ENCODE results near the gene TMEM252. TPM values are rescaled to one million over a fixed set of nuclear protein-coding genes. Genes with fewer than 3 reads are reported as not detected.

The TMEM252 gene, protein sequence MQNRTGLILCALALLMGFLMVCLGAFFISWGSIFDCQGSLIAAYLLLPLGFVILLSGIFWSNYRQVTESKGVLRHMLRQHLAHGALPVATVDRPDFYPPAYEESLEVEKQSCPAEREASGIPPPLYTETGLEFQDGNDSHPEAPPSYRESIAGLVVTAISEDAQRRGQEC
- polyA plus RNA-seq (2013, experiment 1 of 2), result not detected
- not detected for polyA plus RNA-seq (2013, experiment 2 of 2)

GRCh38 chr9:68540712-68541535 is at the start of gene TMEM252:
TSS of gene TMEM252 (minus strand) at chr9:68540883. CDS start at chr9:68540814, 69 bp downstream.
- H3K27me3 ChIP-seq (ENCODE audit: insufficient read depth, low read length, poor library complexity), result no peaks in the 10 kb centered on the region
- no CpG with 5 or more reads among the region's 8 CpGs for WGBS (ENCODE audit: extremely low coverage, insufficient coverage, low lambda C conversion rate)
- DNase-seq, result no peak

GRCh38 chr9:68585034-68585761 is 44.5 kb upstream of the TMEM252 start:
- DNase-seq, result peak; percentile 43
- no peak overlapping the region for H3K9ac ChIP-seq (ENCODE audit: low read length)
- H2AK5ac ChIP-seq (ENCODE audit: low read length), result no peak overlapping the region
- no peak overlapping the region for H4K5ac ChIP-seq (ENCODE audit: low read length)
- H3K27me3 ChIP-seq (ENCODE audit: insufficient read depth, low read length, poor library complexity), result no peaks in the 10 kb centered on the region
- no peak overlapping the region for H2BK15ac ChIP-seq (replicated peaks; ENCODE audit: low read depth)
- H3K36me3 ChIP-seq (ENCODE audit: control insufficient read depth, insufficient read depth, low read length), result no peaks in the 10 kb centered on the region
- no peak overlapping the region for H3K4me3 ChIP-seq (ENCODE audit: low read length)
- H3K18ac ChIP-seq (ENCODE audit: low read length), result no peak overlapping the region
- no peak overlapping the region for H2BK5ac ChIP-seq (ENCODE audit: low read length)
- H3K4me1 ChIP-seq (ENCODE audit: control insufficient read depth, low read depth, low read length), result no peaks in the 10 kb centered on the region
- no peak overlapping the region for H4K8ac ChIP-seq (ENCODE audit: low read depth, low read length)
- WGBS (ENCODE audit: extremely low coverage, insufficient coverage, low lambda C conversion rate), result no CpG with 5 or more reads among the region's 19 CpGs
- H3K79me2 ChIP-seq (ENCODE audit: control insufficient read depth, insufficient read depth, low read length), result no peaks in the 10 kb centered on the region
- H3K23ac ChIP-seq (ENCODE audit: low read length), result no peak overlapping the region
- no peak overlapping the region for H3K56ac ChIP-seq (ENCODE audit: low read length)
- H2BK120ac ChIP-seq (ENCODE audit: low read depth, low read length), result no peak overlapping the region
- H3K27ac ChIP-seq (ENCODE audit: low read depth, low read length), result no peak overlapping the region
- H3K4ac ChIP-seq (ENCODE audit: low read depth, low read length), result no peak overlapping the region
- H3K79me1 ChIP-seq (ENCODE audit: low read length), result no peaks in the 10 kb centered on the region
- H3K4me2 ChIP-seq (ENCODE audit: low read length), result no peak overlapping the region

More at GRCh38 chr9:68540712-68541535, at the start of gene TMEM252:
- Histone ChIP-seq H4K8ac (ENCODE audit: low read depth, low read length) (no peak within 1 kb of the TSS), H3K9ac (ENCODE audit: low read length) (no peak within 1 kb of the TSS), H3K4me3 (ENCODE audit: low read length) (no peak within 1 kb of the TSS), H2BK5ac (ENCODE audit: low read length) (no peak within 1 kb of the TSS), H4K5ac (ENCODE audit: low read length) (no peak within 1 kb of the TSS), H3K79me2 (ENCODE audit: control insufficient read depth, insufficient read depth, low read length) (no peaks in the 10 kb centered on the region), H3K4me1 (ENCODE audit: control insufficient read depth, low read depth, low read length) (no peaks in the 10 kb centered on the region), H3K23ac (ENCODE audit: low read length) (no peak within 1 kb of the TSS), H3K18ac (ENCODE audit: low read length) (no peak within 1 kb of the TSS), H3K56ac (ENCODE audit: low read length) (no peak within 1 kb of the TSS), H2AK5ac (ENCODE audit: low read length) (no peak within 1 kb of the TSS), H3K27ac (ENCODE audit: low read depth, low read length) (no peak within 1 kb of the TSS), H3K4me2 (ENCODE audit: low read length) (no peak within 1 kb of the TSS), H2BK120ac (ENCODE audit: low read depth, low read length) (no peak within 1 kb of the TSS), H3K79me1 (ENCODE audit: low read length) (no peaks in the 10 kb centered on the region), H3K36me3 (ENCODE audit: control insufficient read depth, insufficient read depth, low read length) (no peaks in the 10 kb centered on the region), H2BK15ac (replicated peaks; ENCODE audit: low read depth) (no peak within 1 kb of the TSS), H3K4ac (ENCODE audit: low read depth, low read length) (no peak within 1 kb of the TSS)

DNA sequence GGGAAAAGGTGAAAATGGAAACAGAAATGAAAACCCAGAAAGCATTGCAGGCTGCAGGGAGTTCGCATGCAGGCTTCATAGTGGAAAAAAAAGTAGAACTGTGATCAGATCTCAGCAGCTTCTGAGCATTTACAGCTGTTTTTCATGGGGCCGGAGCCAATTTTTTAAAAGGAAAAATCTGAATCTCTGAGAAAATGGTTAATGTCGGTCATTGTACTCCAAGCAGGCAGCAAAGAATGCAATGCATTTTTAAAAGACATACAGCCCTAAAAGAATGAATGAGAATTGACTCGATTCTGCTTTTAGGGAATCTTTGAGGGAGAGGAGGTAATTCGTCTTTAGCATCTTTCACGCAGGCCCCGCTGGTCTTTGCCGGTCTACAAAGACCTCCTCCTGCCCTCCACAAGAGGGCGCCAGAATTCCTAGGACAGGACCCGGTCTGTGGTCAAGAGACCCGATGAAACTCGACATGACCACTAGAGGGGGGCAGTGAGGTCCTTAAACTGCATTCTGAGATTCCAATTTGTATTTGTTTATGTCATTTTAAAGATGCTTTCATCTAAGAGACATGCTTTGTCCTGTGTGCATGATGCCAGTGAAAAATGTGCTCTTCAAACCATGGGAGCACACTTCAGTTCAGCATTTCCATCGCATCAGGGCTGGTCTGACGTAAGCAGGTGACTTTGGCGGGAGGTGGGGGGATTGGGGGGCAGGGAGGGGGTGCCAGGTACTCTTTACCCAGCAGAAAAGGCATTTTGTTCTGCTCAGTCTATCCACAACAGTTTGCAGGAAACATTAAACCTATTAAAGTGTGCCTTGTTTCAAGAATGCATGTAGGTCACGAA is 43.7 kb upstream of the TMEM252 start:
- Histone ChIP-seq H2BK120ac (ENCODE audit: low read depth, low read length) (no peak overlapping the region), H3K4me1 (ENCODE audit: control insufficient read depth, low read depth, low read length) (no peaks in the 10 kb centered on the region), H3K36me3 (ENCODE audit: control insufficient read depth, insufficient read depth, low read length) (no peaks in the 10 kb centered on the region), H3K4me2 (ENCODE audit: low read length) (no peak overlapping the region), H3K79me2 (ENCODE audit: control insufficient read depth, insufficient read depth, low read length) (no peaks in the 10 kb centered on the region), H3K23ac (ENCODE audit: low read length) (no peak overlapping the region), H2BK5ac (ENCODE audit: low read length) (no peak overlapping the region), H3K4ac (ENCODE audit: low read depth, low read length) (no peak overlapping the region), H3K79me1 (ENCODE audit: low read length) (no peaks in the 10 kb centered on the region), H4K5ac (ENCODE audit: low read length) (no peak overlapping the region), H3K9ac (ENCODE audit: low read length) (no peak overlapping the region), H3K4me3 (ENCODE audit: low read length) (no peak overlapping the region), H4K8ac (ENCODE audit: low read depth, low read length) (no peak overlapping the region), H3K56ac (ENCODE audit: low read length) (no peak overlapping the region), H2AK5ac (ENCODE audit: low read length) (no peak overlapping the region), H3K27me3 (ENCODE audit: insufficient read depth, low read length, poor library complexity) (no peaks in the 10 kb centered on the region), H2BK15ac (replicated peaks; ENCODE audit: low read depth) (no peak overlapping the region), H3K18ac (ENCODE audit: low read length) (no peak overlapping the region), H3K27ac (ENCODE audit: low read depth, low read length) (no peak overlapping the region)
- no CpG with 5 or more reads among the region's 16 CpGs for WGBS (ENCODE audit: extremely low coverage, insufficient coverage, low lambda C conversion rate)
- peak; percentile 89 for DNase-seq

DNA sequence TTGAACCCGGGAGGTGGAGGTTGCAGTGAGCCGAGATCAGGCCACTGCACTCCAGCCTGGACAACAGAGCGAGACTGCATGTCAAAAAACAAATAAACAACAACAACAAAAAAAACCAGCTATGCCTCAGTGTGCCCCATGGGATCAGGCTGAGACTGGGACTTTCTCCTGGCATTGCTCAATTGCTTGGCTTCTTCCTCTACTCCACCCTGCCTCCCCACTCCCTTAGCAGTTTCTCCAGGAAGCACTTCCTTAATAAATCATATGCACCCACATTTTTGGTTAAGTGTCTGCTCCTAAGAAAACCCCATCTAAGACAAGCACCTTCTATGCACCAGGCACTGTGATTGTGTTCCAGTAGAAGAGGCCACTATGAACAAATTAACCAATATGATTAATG is 41.0 kb upstream of the TMEM252 start:
- H3K27me3 ChIP-seq (ENCODE audit: insufficient read depth, low read length, poor library complexity), result no peaks in the 10 kb centered on the region
- no peak overlapping the region for H2BK5ac ChIP-seq (ENCODE audit: low read length)
- H3K27ac ChIP-seq (ENCODE audit: low read depth, low read length), result no peak overlapping the region
- no peak overlapping the region for H2BK15ac ChIP-seq (replicated peaks; ENCODE audit: low read depth)
- no peak overlapping the region for H2AK5ac ChIP-seq (ENCODE audit: low read length)
- H3K4me3 ChIP-seq (ENCODE audit: low read length), result no peak overlapping the region
- no CpG with 5 or more reads among the region's 3 CpGs for WGBS (ENCODE audit: extremely low coverage, insufficient coverage, low lambda C conversion rate)
- no peak overlapping the region for H3K9ac ChIP-seq (ENCODE audit: low read length)
- no peak for DNase-seq
- no peak overlapping the region for H3K23ac ChIP-seq (ENCODE audit: low read length)
- no peak overlapping the region for H3K18ac ChIP-seq (ENCODE audit: low read length)
- H3K4me2 ChIP-seq (ENCODE audit: low read length), result no peak overlapping the region
- H4K5ac ChIP-seq (ENCODE audit: low read length), result no peak overlapping the region
- H3K79me1 ChIP-seq (ENCODE audit: low read length), result no peaks in the 10 kb centered on the region
- no peaks in the 10 kb centered on the region for H3K4me1 ChIP-seq (ENCODE audit: control insufficient read depth, low read depth, low read length)
- no peak overlapping the region for H3K4ac ChIP-seq (ENCODE audit: low read depth, low read length)
- no peaks in the 10 kb centered on the region for H3K36me3 ChIP-seq (ENCODE audit: control insufficient read depth, insufficient read depth, low read length)
- H2BK120ac ChIP-seq (ENCODE audit: low read depth, low read length), result no peak overlapping the region
- H4K8ac ChIP-seq (ENCODE audit: low read depth, low read length), result no peak overlapping the region
- no peak overlapping the region for H3K56ac ChIP-seq (ENCODE audit: low read length)
- H3K79me2 ChIP-seq (ENCODE audit: control insufficient read depth, insufficient read depth, low read length), result no peaks in the 10 kb centered on the region

DNA sequence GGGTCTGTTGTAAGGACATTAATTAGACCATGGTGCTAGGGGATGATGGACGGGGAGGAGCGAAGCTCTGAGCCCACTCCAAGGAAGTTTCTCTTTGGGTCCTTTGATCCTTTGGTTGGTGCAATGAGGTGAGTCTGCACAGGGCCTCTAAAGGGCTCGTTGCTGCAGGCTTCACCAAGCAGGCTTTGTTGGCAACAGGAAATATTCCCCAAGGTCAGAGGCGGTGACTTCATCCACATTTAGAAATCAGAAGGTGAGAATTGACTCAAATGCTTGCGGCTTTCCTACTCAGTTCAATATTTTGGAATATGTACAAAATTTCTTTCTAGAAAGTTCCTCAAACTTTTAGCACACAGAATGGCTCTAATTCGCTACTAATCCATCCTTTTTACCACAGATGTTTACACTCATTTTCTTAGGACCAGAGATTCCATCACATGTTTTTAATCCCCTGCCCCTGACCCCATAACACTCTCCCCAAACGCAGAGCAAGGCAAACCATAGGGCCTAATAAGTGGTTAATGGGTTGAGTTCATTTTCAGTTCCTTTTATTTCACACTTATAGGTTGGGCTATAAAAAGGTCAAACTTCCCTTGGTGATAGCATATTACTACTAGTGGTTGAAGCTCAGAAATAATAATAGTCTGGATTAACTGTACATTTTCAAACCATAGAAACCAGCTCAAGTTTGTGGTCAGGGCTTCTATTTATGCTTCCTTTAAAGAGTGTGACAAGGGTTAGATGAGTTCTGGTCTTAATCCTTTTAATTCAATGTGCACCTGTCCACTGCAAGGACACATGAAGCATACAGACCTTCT is 37.3 kb upstream of the TMEM252 start:
- WGBS (ENCODE audit: extremely low coverage, insufficient coverage, low lambda C conversion rate), result no CpG with 5 or more reads among the region's 7 CpGs
- no peak overlapping the region for H3K18ac ChIP-seq (ENCODE audit: low read length)
- H3K27me3 ChIP-seq (ENCODE audit: insufficient read depth, low read length, poor library complexity), result no peaks in the 10 kb centered on the region

More for the DNA sequence above, 37.3 kb upstream of the TMEM252 start:
- H2BK120ac ChIP-seq (ENCODE audit: low read depth, low read length), result no peak overlapping the region
- no peaks in the 10 kb centered on the region for H3K79me1 ChIP-seq (ENCODE audit: low read length)
- no peak overlapping the region for H4K5ac ChIP-seq (ENCODE audit: low read length)
- H3K4me3 ChIP-seq (ENCODE audit: low read length), result no peak overlapping the region
- H3K79me2 ChIP-seq (ENCODE audit: control insufficient read depth, insufficient read depth, low read length), result no peaks in the 10 kb centered on the region
- DNase-seq, result no peak
- no peak overlapping the region for H3K27ac ChIP-seq (ENCODE audit: low read depth, low read length)
- H3K9ac ChIP-seq (ENCODE audit: low read length), result no peak overlapping the region
- no peaks in the 10 kb centered on the region for H3K36me3 ChIP-seq (ENCODE audit: control insufficient read depth, insufficient read depth, low read length)
- H4K8ac ChIP-seq (ENCODE audit: low read depth, low read length), result no peak overlapping the region
- no peak overlapping the region for H2AK5ac ChIP-seq (ENCODE audit: low read length)
- H3K4me2 ChIP-seq (ENCODE audit: low read length), result no peak overlapping the region
- no peak overlapping the region for H3K4ac ChIP-seq (ENCODE audit: low read depth, low read length)
- no peak overlapping the region for H2BK5ac ChIP-seq (ENCODE audit: low read length)
- H2BK15ac ChIP-seq (replicated peaks; ENCODE audit: low read depth), result no peak overlapping the region
- H3K4me1 ChIP-seq (ENCODE audit: control insufficient read depth, low read depth, low read length), result no peaks in the 10 kb centered on the region
- no peak overlapping the region for H3K23ac ChIP-seq (ENCODE audit: low read length)
- H3K56ac ChIP-seq (ENCODE audit: low read length), result no peak overlapping the region

Measured in mesendoderm (in vitro differentiated cells).